Stimulated activated CD8-positive, alpha-beta memory T cell treated with anti-CD3 and anti-CD28 coated beads, Interleukin-15, amount 100 ng/mL, for 1 hour (primary cell): ENCODE data around the gene UMODL1.

ENCODE experiments used
- DNase-seq: peaks from one replicate; pipeline ENCODE4 v3.0.0-alpha.2; 2020; ENCODE audit warnings: low read depth

Gene UMODL1

DNA sequence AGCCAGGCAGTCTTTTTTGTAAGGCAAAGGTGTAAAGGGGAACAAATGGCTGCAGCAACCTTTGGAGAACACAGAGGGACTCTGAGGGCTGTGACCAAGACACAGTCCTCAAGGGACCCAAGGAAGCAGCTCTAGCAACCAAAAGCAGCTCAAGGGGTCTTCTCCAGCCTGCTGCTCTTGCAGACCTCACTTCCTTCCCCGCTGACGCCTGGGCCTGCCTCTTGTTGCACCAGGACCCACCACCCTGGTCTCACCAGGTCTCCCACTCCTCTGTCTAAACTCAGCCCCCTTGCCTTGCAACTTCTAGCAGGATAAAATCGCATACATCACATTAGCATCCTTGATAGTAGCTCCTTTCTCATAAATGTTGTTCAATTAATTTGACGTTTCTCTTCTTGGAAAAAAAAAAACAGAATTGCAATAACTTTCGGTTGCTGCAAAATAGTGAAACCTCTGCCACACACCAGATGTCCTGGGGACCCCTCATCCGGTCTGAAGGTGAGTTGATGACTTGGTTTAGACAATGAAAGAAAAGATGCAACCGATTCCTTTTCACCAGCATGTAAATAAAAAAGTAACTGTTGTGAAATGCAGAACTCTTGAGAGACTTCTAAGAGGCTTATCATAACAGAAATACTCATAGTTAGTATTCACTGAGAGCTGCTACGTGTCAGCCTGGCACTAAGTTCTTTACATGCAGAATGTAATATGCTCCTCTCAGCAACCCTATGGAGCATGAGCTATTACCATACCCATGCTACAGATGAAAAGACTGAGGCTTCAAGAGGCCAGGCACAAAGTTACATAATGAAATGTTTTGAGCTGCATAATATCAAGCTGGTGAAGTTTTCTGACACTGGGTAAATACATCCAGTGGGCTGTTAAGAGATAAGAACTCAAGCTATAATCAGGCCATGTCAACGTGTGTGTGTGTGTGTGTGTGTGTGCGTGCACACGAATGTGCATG lies 58.5 kb downstream of the UMODL1 start:
- no peak for DNase-seq

DNA sequence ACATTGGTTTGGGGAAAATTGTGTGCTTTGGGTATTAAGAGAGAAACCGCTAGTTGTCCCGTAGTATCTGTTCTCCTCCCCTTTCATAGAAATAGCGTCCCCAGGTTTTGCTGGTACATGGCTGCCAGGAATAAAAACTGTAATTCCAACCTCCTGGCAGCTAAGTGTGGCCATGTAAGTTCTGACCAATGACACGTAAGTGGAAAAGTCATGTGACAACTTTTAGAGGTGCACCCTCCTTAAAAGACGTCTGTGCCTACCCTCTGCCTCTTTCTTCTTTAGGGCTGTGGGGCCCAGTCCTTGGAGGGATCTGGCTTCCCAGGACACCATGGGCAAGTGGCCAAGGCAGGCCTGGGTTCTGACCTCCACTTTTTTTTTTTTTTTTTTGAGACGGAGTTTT lies 59.3 kb downstream of the UMODL1 start:
- DNase-seq: no peak

DNA sequence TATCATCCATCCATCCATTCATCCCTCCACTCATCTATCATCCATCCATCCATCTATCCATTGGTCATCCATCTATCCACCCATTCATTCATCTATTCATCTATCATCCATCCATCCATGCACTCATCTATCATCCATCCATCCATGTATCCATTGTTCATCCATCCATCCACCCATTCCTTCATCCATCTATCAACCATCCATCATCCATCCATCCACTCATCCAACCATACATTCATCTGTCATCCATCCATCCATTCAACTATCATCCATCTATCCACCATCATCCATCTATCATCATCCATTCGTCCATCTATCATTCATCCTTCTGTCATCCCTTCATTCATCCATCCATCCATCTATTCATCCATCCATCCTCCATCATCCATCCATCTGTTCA lies 61.1 kb downstream of the UMODL1 start:
- no peak for DNase-seq

DNA sequence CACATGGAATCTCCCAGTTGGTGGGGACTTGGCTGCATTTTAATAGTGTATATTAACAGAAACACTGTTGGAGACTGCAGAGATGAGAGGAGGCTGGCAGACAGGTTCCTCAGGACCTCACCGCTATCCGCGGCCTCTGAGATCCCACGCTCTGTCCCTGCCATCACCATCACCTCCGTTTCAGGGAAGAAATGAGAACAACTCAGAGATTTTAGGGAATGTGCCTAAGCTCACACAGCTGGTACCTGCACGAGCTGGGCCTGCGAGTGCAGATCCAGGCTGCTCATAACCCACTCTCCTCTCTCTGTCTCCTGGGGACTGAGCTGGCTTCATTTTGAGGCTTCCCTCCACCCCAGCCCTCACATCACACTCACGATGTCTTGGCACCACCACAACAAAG lies 62.0 kb downstream of the UMODL1 start:
- no peak for DNase-seq

DNA sequence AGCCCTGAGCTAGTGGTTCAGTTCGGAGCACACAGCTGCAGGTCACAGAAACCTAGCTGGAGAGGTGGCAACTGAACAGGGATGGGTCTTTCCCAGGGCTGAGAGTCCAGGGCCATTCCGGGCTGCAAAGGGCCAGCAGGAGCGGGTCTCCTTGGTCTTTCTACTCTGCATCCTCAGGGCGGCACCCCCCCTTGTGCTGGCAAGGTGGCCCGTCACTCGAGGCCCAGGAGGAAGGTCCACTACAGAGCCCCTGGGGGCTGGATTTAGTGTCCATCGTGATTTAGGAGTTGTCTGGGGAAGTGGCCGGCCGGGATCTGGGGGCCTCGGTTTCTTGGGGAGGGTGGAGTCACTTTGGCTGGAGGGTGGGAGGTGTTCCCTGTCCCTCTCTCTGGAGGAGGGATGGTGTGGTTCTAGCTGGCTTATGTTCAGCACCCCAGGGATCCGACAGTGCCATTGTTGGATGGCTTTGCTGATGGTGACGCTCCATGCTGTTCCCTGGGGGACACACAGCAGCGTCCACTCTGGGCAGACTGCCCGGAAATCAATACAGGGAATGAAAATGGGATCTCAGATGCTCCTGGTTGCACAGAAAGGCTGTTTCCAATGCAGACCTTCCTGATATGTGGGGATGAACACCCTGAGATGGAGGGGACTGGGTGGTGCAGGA lies 64.4 kb downstream of the UMODL1 start:
- DNase-seq: no peak

DNA sequence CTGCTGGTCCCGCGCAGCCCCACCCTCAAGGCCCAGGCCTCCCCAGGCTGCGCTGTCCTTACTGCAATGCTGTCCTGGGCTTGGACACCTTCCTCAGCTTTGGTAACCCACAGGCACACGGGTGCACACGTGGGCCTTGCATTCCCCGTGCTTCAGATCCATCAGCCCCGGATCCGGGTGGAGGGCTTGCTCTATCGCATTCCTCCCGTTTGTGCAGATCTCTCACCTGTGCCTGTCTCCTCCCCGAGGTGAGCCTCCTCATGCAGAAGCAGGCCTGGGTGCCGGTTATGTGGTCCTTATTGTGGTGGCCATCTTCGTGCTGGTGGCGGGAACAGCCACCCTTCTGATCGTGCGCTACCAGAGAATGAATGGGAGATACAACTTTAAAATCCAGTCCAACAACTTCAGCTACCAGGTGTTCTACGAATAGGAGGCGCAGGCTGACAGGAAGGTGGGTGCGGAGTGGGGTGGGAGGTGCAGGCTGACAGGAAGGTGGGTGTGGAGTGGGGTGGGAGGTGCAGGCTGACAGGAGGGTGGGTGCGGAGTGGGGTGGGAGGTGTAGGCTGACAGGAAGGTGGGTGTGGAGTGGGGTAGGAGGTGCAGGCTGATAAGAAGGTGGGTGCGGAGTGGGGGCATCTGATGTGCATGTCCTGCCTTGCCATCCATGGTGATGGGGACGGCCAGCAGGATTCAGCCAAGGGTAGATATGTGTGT lies 66.2 kb downstream of the UMODL1 start:
- no peak for DNase-seq

DNA sequence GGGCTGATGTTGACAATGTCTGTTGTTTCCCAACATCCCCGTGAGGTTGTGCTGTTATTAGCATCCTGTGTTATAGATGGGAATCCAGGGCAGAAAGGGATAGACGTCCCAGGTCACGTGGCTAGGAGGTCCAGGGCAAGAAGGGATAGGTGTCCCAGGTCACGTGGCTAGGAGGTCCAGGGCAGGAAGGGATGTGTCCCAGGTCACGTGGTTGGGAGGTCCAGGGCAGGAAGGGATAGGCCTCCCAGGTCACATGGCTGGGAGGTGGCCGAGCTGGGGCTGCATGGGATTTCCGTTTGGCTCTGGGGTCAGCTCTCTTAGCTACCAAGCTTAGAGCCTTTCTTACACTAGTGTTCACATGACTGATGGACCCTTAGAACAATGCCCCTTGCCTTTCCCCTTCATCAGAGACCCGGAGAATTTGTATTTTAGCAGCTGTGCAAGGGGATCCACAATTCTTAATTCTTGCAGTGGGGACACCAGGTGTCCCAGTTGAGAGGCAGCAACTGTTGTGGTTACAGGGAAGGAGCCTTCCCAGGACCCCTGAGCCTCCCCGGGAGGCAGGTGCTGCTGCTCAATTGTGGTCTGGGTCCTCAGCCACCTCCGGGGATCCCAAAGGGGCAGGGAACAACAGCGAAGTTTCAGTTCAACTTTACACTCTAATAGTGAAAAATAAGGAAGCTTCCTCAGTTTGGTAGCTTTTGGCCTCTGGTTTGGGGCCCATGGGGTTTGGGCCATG lies 69.2 kb downstream of the UMODL1 start:
- no peak for DNase-seq

DNA sequence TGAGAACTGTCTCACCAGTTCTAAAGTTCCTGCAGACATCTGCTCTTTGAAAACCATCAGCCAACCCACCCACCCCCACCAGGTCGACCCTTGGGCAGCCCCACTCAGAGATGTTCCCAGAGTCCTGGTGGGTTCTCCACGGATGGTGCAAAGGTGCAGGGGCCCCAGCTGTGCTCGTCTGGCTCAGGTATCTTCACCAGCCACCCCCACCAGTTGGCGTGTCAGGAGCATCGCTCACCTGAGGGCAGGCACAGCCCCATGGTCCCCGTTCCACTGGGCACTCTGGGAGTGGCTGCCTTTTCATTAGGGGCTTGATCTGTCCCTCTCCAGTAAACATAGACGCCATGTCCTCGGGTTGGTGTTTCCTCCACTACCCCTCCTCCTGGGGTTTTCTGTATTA lies 70.5 kb downstream of the UMODL1 start:
- DNase-seq: no peak

DNA sequence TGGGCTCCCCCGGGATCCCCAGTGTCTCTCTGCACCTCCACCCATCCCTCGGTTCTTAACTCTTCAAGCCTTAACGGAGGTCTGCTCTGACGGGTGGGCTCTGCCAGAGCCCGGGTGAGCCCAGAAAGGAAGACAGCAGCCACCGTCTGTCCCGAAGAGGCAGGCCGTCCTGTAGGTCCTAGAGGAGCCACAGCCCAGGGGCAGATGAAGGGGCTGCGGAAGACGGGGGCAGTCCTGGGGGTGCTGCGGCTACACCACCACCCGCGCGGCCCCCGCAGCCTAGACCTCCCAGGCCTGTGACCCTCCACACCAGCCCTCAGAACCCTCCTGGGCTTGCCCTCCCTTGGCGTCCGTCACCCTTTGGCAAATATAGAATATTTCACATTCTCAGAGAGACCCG lies 71.0 kb downstream of the UMODL1 start:
- no peak for DNase-seq

DNA sequence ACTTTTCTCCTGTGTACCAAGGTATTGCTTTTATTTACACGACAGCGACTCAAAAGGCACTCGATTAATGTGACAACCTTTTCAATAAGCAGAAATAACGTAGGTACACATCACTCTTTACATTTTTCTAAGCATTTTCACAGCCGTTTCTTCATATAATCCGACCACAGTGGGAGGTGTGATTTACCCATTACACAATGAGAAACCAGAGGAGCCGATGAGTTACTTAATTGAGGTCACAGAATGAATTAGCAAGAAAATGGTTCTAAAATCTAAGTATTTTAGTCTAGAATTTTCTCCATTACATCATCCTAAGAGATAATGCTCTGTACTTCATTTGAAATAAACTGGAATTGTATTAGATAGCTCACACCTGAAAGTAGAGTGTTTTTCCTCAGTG lies 71.5 kb downstream of the UMODL1 start:
- DNase-seq: no peak

DNA sequence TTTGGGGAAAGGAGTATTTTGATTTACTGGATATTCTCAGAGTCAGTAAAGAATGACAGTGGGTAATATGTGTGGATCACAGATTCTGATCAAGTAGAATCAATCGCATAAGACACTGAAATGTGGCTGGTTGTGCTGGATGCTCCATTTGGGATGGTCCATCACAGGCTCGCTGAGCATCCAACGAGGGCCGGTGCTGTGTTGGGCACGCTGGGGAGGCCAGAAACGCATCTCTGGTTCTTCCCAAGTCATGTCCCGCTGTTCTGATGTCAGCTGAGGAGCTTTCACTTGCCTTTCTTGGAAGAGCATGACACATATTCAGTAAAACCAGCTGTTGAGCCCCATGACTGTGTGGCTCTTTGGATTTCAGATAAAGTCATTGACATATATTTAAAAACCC lies 72.0 kb downstream of the UMODL1 start:
- DNase-seq: no peak

DNA sequence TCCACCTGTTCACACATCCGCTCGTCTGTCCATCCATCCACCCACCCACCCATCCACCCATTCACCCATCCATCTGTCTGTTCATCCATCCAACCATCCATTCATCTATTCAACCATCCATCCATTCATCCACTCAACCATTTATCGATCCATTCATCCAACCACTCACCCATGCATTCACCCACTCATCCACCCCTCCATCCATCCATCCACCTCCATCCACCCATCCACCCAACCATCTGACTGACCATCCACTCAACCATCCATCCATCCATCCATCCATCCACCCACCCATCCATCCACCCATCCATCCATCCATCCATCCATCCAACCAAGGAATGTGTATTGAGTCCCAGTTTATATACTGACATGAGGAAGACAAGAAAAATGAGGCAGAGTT lies 73.1 kb downstream of the UMODL1 start:
- no peak for DNase-seq

DNA sequence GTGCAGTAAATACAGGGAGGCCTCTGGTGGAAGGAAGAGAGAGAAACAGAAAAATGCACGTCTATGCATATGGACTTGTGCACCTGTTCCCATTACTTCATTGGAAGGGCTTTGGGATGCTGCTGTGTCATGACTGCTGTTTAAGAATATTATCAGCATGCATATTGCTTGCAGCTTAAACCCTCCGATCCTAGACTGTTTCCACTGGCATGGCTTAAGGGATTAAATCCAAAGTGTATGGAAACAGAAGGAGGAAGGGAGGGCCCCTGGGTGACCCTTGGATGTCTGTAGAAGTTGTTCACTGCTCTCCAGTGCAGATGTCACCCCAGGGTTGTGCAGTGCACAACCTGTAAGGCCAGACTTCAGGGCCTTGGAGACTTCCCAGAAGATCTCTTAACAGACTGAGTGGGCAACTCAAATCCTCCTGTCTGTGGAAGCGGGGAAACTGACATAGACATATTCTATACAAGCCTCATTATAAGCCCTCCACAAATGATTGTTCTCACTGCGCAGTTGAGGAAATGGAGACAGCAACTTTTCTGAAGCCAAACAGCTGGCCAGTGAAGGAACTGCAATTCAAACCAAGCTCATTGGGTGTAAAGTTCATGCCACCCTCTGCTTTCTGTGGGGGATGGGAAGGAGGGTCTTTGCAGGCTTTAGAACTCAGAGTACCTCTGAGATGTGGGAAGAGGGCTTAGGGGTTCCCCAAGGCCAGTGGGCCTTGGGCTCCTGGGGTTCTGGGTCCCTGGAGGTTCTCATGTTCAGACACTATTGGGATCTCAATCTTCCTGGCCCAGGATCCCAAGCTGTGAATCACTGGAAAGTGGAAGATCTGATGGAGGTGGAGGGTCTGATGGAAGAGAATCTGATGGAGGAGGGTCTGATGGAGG lies 73.8 kb downstream of the UMODL1 start:
- no peak for DNase-seq

DNA sequence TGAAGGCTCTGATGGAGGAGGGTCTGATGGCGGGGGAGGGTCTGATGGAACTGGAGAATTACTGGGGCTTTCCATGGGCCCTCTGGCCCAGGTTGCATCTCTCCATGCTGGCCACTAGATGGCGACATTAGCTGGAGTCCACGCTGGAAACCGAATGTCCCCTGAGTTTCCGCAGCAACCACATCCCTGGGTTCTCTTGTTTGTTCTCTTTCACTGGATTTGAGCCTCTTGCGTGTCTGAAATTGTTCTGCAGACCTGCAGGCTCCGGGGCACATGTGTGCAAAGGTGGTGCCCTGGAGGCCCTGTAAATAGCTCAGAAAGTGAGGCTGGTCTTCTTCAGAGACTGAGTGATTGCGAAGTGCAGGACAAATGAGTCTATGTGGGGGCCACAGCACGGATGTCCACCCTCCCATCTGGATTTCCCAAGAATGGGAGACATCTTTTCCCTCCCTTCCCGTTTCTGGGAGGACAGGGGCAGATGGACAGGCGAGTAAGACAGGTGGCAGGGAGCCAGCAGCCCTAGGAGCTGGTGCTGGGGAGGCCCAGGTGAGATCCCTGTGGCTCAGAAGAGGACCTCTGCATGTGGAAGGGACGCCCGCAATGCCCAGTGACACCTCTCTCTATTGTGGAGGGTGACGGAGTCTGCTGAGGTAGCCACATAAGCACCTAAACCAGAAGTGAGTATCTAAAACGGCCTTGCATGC lies 74.6 kb downstream of the UMODL1 start:
- DNase-seq: peak; percentile 39

DNA sequence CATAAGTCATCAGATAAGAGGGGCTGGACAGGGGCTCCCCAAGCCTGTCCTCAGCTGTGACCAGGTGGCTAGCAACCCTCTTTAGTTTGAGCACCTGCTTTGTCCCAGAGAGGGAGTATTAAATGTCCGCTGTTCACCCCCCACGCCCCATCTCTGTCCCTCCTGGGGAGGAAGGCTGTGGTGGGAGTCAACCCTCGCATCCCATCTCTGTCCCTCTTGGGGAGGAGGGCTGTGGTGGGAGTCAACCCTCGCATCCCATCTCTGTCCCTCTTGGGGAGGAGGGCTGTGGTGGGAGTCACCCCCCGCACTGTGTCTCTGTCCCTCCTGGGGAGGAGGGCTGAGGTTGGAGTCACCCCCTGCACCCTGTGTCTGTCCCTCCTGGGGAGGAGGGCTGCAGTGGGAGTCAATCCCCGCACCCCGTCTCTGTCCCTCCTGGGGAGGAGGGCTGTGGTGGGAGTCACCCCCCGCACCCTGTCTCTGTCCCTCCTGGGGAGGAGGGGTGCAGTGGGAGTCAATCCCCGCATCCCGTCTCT lies 75.2 kb downstream of the UMODL1 start:
- DNase-seq: no peak

DNA sequence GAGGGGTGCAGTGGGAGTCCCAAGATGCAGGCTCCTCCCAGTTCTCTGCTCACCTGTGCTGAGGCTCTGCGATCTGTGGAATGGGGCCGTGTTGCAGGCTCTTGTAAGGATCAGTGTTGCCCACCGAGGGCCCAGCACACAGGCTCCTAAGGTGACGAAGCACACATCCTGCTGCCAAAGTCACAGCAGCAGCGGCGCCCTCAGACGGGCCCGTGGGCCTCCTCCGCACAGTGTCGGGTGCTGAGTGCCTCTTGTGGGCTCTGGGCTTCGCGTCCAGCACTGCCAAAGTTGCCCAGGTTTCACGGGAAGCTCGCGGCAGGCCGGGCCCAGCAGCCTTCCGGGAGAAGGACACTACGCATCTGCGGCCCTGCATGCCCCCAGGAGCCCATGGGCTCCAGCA lies 75.7 kb downstream of the UMODL1 start:
- no peak for DNase-seq

DNA sequence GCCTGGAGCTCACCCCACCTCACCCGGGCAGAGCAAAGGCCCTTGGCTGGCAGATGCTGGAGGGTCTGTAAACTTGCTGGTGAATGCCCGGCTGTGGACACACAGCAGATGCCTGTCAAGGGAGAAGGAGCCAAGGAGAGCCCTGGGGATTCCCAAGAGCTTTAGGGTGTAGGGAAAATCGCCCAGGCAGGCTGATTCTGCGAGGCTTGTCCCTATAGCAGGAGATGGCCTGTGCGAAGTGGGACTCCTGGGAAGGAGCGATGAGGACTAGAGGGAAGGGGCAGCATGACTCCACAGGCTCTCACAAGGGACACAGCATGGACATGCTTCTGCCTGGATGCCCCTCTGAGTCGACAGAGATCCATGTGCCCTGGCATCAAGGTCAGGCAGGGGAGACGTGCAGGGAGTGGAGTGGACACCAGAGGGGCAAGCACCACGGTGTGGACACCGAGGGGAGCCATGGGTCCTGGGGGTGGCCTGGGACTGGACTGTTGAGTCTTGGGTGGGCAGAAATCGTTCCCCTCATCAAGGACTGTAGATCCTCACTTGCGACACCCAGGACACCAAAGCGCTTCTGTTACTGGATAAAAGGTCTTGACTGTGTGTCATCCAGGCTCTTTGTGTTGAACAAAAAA lies 76.4 kb downstream of the UMODL1 start:
- DNase-seq: no peak

DNA sequence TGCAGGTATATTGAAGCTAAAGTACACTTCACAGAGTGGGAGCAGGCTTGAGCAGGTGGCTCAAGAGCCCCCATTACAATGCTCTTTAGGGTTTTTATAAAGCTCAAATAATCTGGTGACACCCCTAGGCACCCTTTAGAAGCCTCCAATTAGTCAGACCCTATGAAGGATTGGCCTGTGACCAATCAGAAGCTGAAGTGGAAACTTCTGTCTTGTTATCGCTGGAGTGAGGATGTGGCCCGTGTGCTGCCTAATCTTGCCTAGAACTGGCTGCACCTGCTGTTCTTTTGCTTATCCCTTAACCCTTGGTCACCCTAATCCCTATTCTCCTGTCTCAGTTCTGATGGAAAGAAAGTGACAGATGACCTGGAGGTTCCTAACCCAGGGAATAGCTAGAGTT lies 77.0 kb downstream of the UMODL1 start:
- no peak for DNase-seq

DNA sequence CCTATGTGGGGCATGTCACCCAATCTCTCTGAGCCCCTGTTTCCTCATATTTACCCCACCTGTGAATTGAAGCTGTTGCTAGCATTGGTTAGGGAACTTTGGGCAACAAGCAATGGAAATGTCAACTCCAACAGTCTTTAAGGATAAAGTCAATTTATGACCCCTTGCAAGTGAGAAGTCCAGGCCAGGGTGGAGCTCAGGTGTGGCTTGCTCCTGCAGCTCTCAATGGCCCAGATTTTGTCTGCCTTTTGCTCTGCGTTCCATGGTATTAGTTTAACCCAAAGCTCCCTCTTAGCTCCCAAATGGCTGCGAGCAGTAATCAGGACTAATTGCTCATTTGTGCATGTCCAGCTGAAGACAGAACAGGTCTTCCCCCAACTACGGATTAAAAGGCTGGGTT lies 77.5 kb downstream of the UMODL1 start:
- DNase-seq: no peak
